Neural cell (in vitro differentiated cells): Measurements from ENCODE around the gene ARMH3.

Experiments
- EZH2 ChIP-seq: fragments of 200-600, 300-800 bp; shearing (Covaris generic), sonication (generic); IDR thresholded peaks from 2 replicates; pipeline ENCODE4 v1.6.1; 2014; ENCODE audit warnings: antibody characterized with exemption, low read length, borderline replicate concordance, mild to moderate bottlenecking; ENCODE audit not compliant: insufficient read depth, poor library complexity, severe bottlenecking
- POLR2AphosphoS5 ChIP-seq: IDR thresholded peaks from 2 replicates; pipeline ENCODE4 v1.6.1; 2012
- TAF1 ChIP-seq: IDR thresholded peaks from 2 replicates; pipeline ENCODE4 v1.6.1; 2012; ENCODE audit warnings: low read depth
- TF ChIP-seq, protein P1 (sequence below): fragments of 450-650 bp; IDR thresholded peaks from 2 replicates; pipeline ENCODE4 v1.5.1; 2014; ENCODE audit warnings: antibody characterized with exemption, mild to moderate bottlenecking, moderate library complexity; ENCODE audit not compliant: poor library complexity, severe bottlenecking

GRCh38 chr10:101816376-101816775 is 239.6 kb downstream of the ARMH3 start:
- TF ChIP-seq, protein P1, sequence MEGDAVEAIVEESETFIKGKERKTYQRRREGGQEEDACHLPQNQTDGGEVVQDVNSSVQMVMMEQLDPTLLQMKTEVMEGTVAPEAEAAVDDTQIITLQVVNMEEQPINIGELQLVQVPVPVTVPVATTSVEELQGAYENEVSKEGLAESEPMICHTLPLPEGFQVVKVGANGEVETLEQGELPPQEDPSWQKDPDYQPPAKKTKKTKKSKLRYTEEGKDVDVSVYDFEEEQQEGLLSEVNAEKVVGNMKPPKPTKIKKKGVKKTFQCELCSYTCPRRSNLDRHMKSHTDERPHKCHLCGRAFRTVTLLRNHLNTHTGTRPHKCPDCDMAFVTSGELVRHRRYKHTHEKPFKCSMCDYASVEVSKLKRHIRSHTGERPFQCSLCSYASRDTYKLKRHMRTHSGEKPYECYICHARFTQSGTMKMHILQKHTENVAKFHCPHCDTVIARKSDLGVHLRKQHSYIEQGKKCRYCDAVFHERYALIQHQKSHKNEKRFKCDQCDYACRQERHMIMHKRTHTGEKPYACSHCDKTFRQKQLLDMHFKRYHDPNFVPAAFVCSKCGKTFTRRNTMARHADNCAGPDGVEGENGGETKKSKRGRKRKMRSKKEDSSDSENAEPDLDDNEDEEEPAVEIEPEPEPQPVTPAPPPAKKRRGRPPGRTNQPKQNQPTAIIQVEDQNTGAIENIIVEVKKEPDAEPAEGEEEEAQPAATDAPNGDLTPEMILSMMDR: no peak
- TF ChIP-seq POLR2AphosphoS5: no peak
- no peak for TF ChIP-seq TAF1
- no peak for TF ChIP-seq EZH2
